Measurements from ENCODE around the gene FAM83E. TPM values are rescaled to one million over a fixed set of nuclear protein-coding genes. Genes with fewer than 3 reads are reported as not detected.
"Not testable (repeated sequence)": the region's sequence is repeated elsewhere in the genome, so short reads cannot be mapped to it uniquely, and the experiment has no call there.

FAM83E gene
- polyA plus RNA-seq, 1 donor from 2014 or later, result not detected

- no peaks in the 10 kb centered on the region for H3K36me3 Mint-ChIP-seq
- peak overlapping the region in 1 of 4 donors; percentile 4 for H3K4me3 Mint-ChIP-seq
- H3K27me3 Mint-ChIP-seq, result no peaks in the 10 kb centered on the region
- H3K4me1 Mint-ChIP-seq, result peaks cover 0 to 6% (median 4%) of the 10 kb centered on the region in 3 donors
- H3K9me3 Mint-ChIP-seq, result no peaks in the 10 kb centered on the region
- no peak overlapping the region for H3K27ac Mint-ChIP-seq
These were observed 15.7 kb downstream of the FAM83E start for GRCh38 chr19:48598996-48599700.

- no peaks in the 10 kb centered on the region for H3K27me3 Mint-ChIP-seq
- no peak overlapping the region for H3K27ac Mint-ChIP-seq
- no peaks in the 10 kb centered on the region for H3K36me3 Mint-ChIP-seq
- H3K4me1 Mint-ChIP-seq, result peaks cover 0 to 6% (median 4%) of the 10 kb centered on the region in 3 donors
- no peaks in the 10 kb centered on the region for H3K9me3 Mint-ChIP-seq
- H3K4me3 Mint-ChIP-seq, result peak overlapping the region in 2 of 4 donors; percentile 63 to 89
These were observed 18.0 kb downstream of the FAM83E start for GRCh38 chr19:48596679-48597465.

- Mint-ChIP-seq H3K27ac (no peak overlapping the region), H3K36me3 (no peaks in the 10 kb centered on the region)
These were observed 18.6 kb downstream of the FAM83E start for GRCh38 chr19:48596237-48596636.

GRCh38 chr19:48595833-48596232 is 19.0 kb downstream of the FAM83E start:
- Mint-ChIP-seq H3K9me3 (no peaks in the 10 kb centered on the region), H3K4me3 (peak overlapping the region in 1 of 4 donors; percentile 28), H3K36me3 (no peaks in the 10 kb centered on the region), H3K4me1 (peaks cover 0 to 6% (median 4%) of the 10 kb centered on the region in 3 donors), H3K27ac (no peak overlapping the region), H3K27me3 (no peaks in the 10 kb centered on the region)

More at GRCh38 chr19:48596237-48596636, 18.6 kb downstream of the FAM83E start:
- H3K4me1 Mint-ChIP-seq, result peaks cover 0 to 6% (median 4%) of the 10 kb centered on the region in 3 donors
- H3K27me3 Mint-ChIP-seq, result no peaks in the 10 kb centered on the region
- no peak overlapping the region for H3K4me3 Mint-ChIP-seq
- no peaks in the 10 kb centered on the region for H3K9me3 Mint-ChIP-seq

- H3K4me1 Mint-ChIP-seq, result peaks cover 0 to 6% (median 4%) of the 10 kb centered on the region in 3 donors
- no peaks in the 10 kb centered on the region for H3K36me3 Mint-ChIP-seq
- no peaks in the 10 kb centered on the region for H3K9me3 Mint-ChIP-seq
- H3K27ac Mint-ChIP-seq, result peak overlapping the region in 1 of 3 donors; percentile 10
- no peaks in the 10 kb centered on the region for H3K27me3 Mint-ChIP-seq
- H3K4me3 Mint-ChIP-seq, result no peak overlapping the region
These were observed 19.7 kb downstream of the FAM83E start for GRCh38 chr19:48595171-48595570.

- Mint-ChIP-seq H3K27me3 (peaks cover 4% of the 10 kb centered on the region), H3K36me3 (no peaks in the 10 kb centered on the region), H3K4me3 (no peak overlapping the region), H3K9me3 (no peaks in the 10 kb centered on the region), H3K27ac (no peak overlapping the region), H3K4me1 (peaks cover 0 to 3% (median 2%) of the 10 kb centered on the region in 3 donors)
These were observed 23.9 kb downstream of the FAM83E start for GRCh38 chr19:48591021-48591420.

- H3K9me3 Mint-ChIP-seq, result no peaks in the 10 kb centered on the region
- H3K4me1 Mint-ChIP-seq, result peaks cover 3 to 6% (median 5%) of the 10 kb centered on the region in 3 donors
- peaks cover 4% of the 10 kb centered on the region for H3K27me3 Mint-ChIP-seq
- peak overlapping the region in 3 of 4 donors; percentile 43 to 84 (median 73) for H3K4me3 Mint-ChIP-seq
- peak overlapping the region in 1 of 3 donors; percentile 65 for H3K27ac Mint-ChIP-seq
- no peaks in the 10 kb centered on the region for H3K36me3 Mint-ChIP-seq
These were observed 26.0 kb downstream of the FAM83E start for GRCh38 chr19:48588670-48589401.

- Mint-ChIP-seq H3K4me1 (peaks cover 3 to 6% (median 5%) of the 10 kb centered on the region in 3 donors), H3K9me3 (no peaks in the 10 kb centered on the region), H3K27me3 (peaks cover 4% of the 10 kb centered on the region), H3K4me3 (no peak overlapping the region), H3K27ac (no peak overlapping the region), H3K36me3 (no peaks in the 10 kb centered on the region)
These were observed 27.5 kb downstream of the FAM83E start for GRCh38 chr19:48587387-48587786.

- peak overlapping the region in 1 of 3 donors; percentile 59 for H3K27ac Mint-ChIP-seq
- no peaks in the 10 kb centered on the region for H3K36me3 Mint-ChIP-seq
- H3K4me1 Mint-ChIP-seq, result peaks cover 3 to 6% (median 3%) of the 10 kb centered on the region in 3 donors
- no peaks in the 10 kb centered on the region for H3K27me3 Mint-ChIP-seq
- H3K9me3 Mint-ChIP-seq, result peaks cover 0 to 1% (median 0%) of the 10 kb centered on the region in 3 donors
- no peak overlapping the region for H3K4me3 Mint-ChIP-seq
These were observed 32.7 kb downstream of the FAM83E start for GRCh38 chr19:48582168-48582567.

GRCh38 chr19:48578891-48579290 is 36.0 kb downstream of the FAM83E start:
- Mint-ChIP-seq H3K4me3 (peak overlapping the region in 1 of 4 donors; percentile 39), H3K27ac (no peak overlapping the region), H3K9me3 (peaks cover 0 to 1% (median 0%) of the 10 kb centered on the region in 3 donors)

GRCh38 chr19:48577908-48578307 is 37.0 kb downstream of the FAM83E start:
- H3K27me3 Mint-ChIP-seq, H3K9me3 Mint-ChIP-seq, H3K4me3 Mint-ChIP-seq, H3K27ac Mint-ChIP-seq, H3K4me1 Mint-ChIP-seq, H3K36me3 Mint-ChIP-seq: not testable (repeated sequence)

More at GRCh38 chr19:48578891-48579290, 36.0 kb downstream of the FAM83E start:
- H3K36me3 Mint-ChIP-seq, result no peaks in the 10 kb centered on the region
- no peaks in the 10 kb centered on the region for H3K27me3 Mint-ChIP-seq
- H3K4me1 Mint-ChIP-seq, result peaks cover 0 to 6% (median 2%) of the 10 kb centered on the region in 3 donors

GRCh38 chr19:48575931-48576622 is 38.8 kb downstream of the FAM83E start:
- peaks cover 0 to 1% (median 0%) of the 10 kb centered on the region in 3 donors for H3K9me3 Mint-ChIP-seq
- H3K27me3 Mint-ChIP-seq, result peaks cover 2% of the 10 kb centered on the region
- H3K4me3 Mint-ChIP-seq, result no peak overlapping the region
- H3K36me3 Mint-ChIP-seq, result no peaks in the 10 kb centered on the region
- H3K27ac Mint-ChIP-seq, result peak overlapping the region in 1 of 3 donors; percentile 23
- H3K4me1 Mint-ChIP-seq, result peaks cover 0 to 6% (median 2%) of the 10 kb centered on the region in 3 donors

- H3K27me3 Mint-ChIP-seq, result peaks cover 11% of the 10 kb centered on the region
- no peak overlapping the region for H3K4me3 Mint-ChIP-seq
- no peaks in the 10 kb centered on the region for H3K36me3 Mint-ChIP-seq
- no peaks in the 10 kb centered on the region for H3K9me3 Mint-ChIP-seq
- H3K4me1 Mint-ChIP-seq, result peaks cover 0 to 6% (median 2%) of the 10 kb centered on the region in 3 donors
- no peak overlapping the region for H3K27ac Mint-ChIP-seq
These were observed 41.7 kb downstream of the FAM83E start for GRCh38 chr19:48573163-48573505.

GRCh38 chr19:48571378-48572162 is 43.3 kb downstream of the FAM83E start:
- Mint-ChIP-seq H3K9me3 (no peaks in the 10 kb centered on the region), H3K27me3 (peaks cover 21% of the 10 kb centered on the region), H3K4me1 (peaks cover 0 to 4% (median 2%) of the 10 kb centered on the region in 3 donors), H3K36me3 (no peaks in the 10 kb centered on the region), H3K27ac (no peak overlapping the region), H3K4me3 (no peak overlapping the region)

Measured in IgD-negative memory B cell (primary cell).